PC-3 (cell line): Measurements from ENCODE around the gene SLC35D2.

Experiments
- EZH2 ChIP-seq: fragments of 300-600 bp; sonication (generic); IDR thresholded peaks from one replicate; pipeline ENCODE4 v1.6.1; 2017; ENCODE audit warnings: antibody characterized with exemption, mild to moderate bottlenecking, low read length; ENCODE audit not compliant: unreplicated experiment
- TF ChIP-seq, protein P1 (sequence below): fragments of 300-600 bp; sonication (generic); conservative IDR thresholded peaks from 2 replicates; pipeline ENCODE4 v1.5.1; 2017; ENCODE audit warnings: antibody characterized with exemption, low read depth, mild to moderate bottlenecking, low read length

DNA sequence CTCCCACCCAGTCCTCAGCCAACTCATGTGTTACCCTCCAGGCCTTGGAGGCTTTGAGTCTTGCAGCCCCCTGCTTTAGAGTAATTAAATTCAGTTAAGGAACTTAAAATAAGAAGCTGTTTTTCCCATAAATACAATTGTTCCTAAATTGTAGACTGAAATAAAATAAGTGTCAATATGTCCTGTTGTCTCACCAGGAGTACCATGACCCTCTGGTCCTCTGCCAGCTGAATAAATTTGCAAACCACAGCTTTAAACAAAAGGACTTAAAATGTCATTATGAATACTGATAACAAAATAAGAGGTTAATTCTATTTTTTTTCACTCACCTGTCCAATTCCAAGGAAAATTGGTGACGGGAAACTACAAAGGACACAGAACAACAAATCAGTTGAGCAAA lies 15.6 kb downstream of the SLC35D2 start:
- TF ChIP-seq, protein P1, sequence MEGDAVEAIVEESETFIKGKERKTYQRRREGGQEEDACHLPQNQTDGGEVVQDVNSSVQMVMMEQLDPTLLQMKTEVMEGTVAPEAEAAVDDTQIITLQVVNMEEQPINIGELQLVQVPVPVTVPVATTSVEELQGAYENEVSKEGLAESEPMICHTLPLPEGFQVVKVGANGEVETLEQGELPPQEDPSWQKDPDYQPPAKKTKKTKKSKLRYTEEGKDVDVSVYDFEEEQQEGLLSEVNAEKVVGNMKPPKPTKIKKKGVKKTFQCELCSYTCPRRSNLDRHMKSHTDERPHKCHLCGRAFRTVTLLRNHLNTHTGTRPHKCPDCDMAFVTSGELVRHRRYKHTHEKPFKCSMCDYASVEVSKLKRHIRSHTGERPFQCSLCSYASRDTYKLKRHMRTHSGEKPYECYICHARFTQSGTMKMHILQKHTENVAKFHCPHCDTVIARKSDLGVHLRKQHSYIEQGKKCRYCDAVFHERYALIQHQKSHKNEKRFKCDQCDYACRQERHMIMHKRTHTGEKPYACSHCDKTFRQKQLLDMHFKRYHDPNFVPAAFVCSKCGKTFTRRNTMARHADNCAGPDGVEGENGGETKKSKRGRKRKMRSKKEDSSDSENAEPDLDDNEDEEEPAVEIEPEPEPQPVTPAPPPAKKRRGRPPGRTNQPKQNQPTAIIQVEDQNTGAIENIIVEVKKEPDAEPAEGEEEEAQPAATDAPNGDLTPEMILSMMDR = no peak
- TF ChIP-seq EZH2 = no peak
